Measurements from ENCODE around the gene MAD2L2. TPM values are rescaled to one million over a fixed set of nuclear protein-coding genes. Genes with fewer than 3 reads are reported as not detected.

The MAD2L2 gene
- total RNA-seq, 4 donors from 2014 or later: 10.0 to 50.3 (median 11.5) TPM

DNA sequence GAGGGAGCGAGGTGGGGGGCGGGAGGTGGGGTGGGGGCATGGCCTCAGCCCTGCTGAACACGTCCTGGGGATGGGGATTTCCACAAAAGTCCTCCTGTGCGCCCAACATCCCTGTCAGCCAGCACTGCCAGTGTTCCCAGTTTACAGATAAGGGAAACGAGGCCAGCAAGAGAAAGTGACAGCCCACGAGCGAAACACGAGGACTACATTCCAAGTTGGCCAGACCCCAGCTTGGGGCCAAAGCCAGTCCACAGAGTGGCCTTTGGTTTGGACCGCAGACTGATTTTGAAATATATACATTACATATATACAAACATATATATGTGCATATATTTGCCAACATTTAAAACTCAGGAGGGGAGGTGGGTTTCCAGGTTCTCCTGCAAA, 31.7 kb downstream of the MAD2L2 start:
- TF ChIP-seq POLR2A (IDR thresholded peaks at IDR 0.05): no peak
- TF ChIP-seq CTCF (IDR thresholded peaks at IDR 0.05): no peak
- DNase-seq: no peak
- H3K36me3 ChIP-seq: no peaks in the 10 kb centered on the region
- H3K4me3 ChIP-seq: peak overlapping the region in 2 of 4 donors; percentile 6 to 31
- no peaks in the 10 kb centered on the region for H3K9me3 ChIP-seq
- H3K4me1 ChIP-seq: peaks cover 4 to 35% (median 14%) of the 10 kb centered on the region in 4 donors
- no peak overlapping the region for H3K27ac ChIP-seq
- peaks cover 0 to 8% of the 10 kb centered on the region in 2 donors for H3K27me3 ChIP-seq

- no peak for TF ChIP-seq CTCF (IDR thresholded peaks at IDR 0.05)
- TF ChIP-seq POLR2A (IDR thresholded peaks at IDR 0.05): no peak
- peak in 2 of 3 donors; percentile 32 to 69 for DNase-seq
- Histone ChIP-seq H3K4me3 (peak overlapping the region in 2 of 4 donors; percentile 6 to 31), H3K36me3 (no peaks in the 10 kb centered on the region), H3K27me3 (peaks cover 0 to 8% of the 10 kb centered on the region in 2 donors), H3K9me3 (no peaks in the 10 kb centered on the region), H3K27ac (no peak overlapping the region), H3K4me1 (peaks cover 4 to 31% (median 14%) of the 10 kb centered on the region in 4 donors)
Observed at GRCh38 chr1:11648732-11649158, 32.2 kb downstream of the MAD2L2 start.

- peaks cover 4 to 25% (median 14%) of the 10 kb centered on the region in 4 donors for H3K4me1 ChIP-seq
- DNase-seq: no peak
- H3K4me3 ChIP-seq: no peak overlapping the region
- H3K9me3 ChIP-seq: no peaks in the 10 kb centered on the region
- H3K27me3 ChIP-seq: peaks cover 0 to 8% of the 10 kb centered on the region in 2 donors
- no peaks in the 10 kb centered on the region for H3K36me3 ChIP-seq
- no peak for TF ChIP-seq CTCF (IDR thresholded peaks at IDR 0.05)
- TF ChIP-seq POLR2A (IDR thresholded peaks at IDR 0.05): no peak
- H3K27ac ChIP-seq: no peak overlapping the region
Observed at GRCh38 chr1:11648039-11648438, 32.9 kb downstream of the MAD2L2 start.

DNA sequence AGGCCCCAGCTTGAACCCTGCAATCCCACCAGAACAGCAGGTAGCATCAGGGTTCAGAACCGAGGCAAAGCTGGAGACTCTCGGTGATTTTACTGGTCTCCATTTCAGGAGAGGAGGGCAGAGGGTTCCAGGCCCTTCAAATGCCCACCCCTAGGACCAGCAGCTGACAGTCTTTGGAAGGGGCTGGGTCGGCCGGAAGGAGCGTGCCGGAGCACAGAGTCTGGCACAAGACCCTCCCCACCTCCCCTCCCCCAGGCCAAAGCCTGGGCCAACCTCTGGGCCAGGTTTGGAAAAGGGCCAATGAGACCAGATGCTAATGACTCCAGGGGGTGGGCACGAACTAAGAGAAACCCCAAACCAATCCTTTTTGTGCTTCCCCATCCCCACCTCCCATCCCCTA, 33.6 kb downstream of the MAD2L2 start:
- Histone ChIP-seq H3K9me3 (no peaks in the 10 kb centered on the region), H3K4me3 (no peak overlapping the region), H3K36me3 (no peaks in the 10 kb centered on the region), H3K27ac (no peak overlapping the region), H3K27me3 (peaks cover 0 to 8% of the 10 kb centered on the region in 2 donors), H3K4me1 (peaks cover 4 to 25% (median 14%) of the 10 kb centered on the region in 4 donors)
- no peak for DNase-seq
- TF ChIP-seq CTCF (IDR thresholded peaks at IDR 0.05) (no peak), POLR2A (IDR thresholded peaks at IDR 0.05) (no peak)

- no peak for DNase-seq
- no peak for TF ChIP-seq CTCF (IDR thresholded peaks at IDR 0.05)
- no peak for TF ChIP-seq POLR2A (IDR thresholded peaks at IDR 0.05)
Observed at GRCh38 chr1:11646317-11646716, 34.6 kb downstream of the MAD2L2 start.

More at GRCh38 chr1:11646317-11646716, 34.6 kb downstream of the MAD2L2 start:
- Histone ChIP-seq H3K27ac (no peak overlapping the region), H3K36me3 (no peaks in the 10 kb centered on the region), H3K4me3 (no peak overlapping the region), H3K9me3 (no peaks in the 10 kb centered on the region), H3K4me1 (peaks cover 4 to 25% (median 14%) of the 10 kb centered on the region in 4 donors), H3K27me3 (peaks cover 0 to 8% of the 10 kb centered on the region in 2 donors)
